ENCODE data around the gene PRKN. TPM values are rescaled to one million over a fixed set of nuclear protein-coding genes. Genes with fewer than 3 reads are reported as not detected.

The PRKN gene
- total RNA-seq, 2 donors from 2014 or later: 10.7 to 21.2 TPM

GRCh38 chr6:162488444-162488843, 239.1 kb downstream of the PRKN start:
- H3K36me3 ChIP-seq: no peaks in the 10 kb centered on the region
- H3K27ac ChIP-seq: no peak overlapping the region
- H3K4me1 ChIP-seq (replicated peaks): no peaks in the 10 kb centered on the region
- no peak for DNase-seq (ENCODE audit: low spot score)
- no peak for TF ChIP-seq POLR2AphosphoS5 (IDR thresholded peaks at IDR 0.05)
- TF ChIP-seq CTCF (IDR thresholded peaks at IDR 0.05): no peak
- H3K27me3 ChIP-seq (replicated peaks; ENCODE audit: insufficient read depth): no peaks in the 10 kb centered on the region
- intact Hi-C loops (cut with DNase I): no loop called here
- H3K4me3 ChIP-seq: no peak overlapping the region
- WGBS: 96% methylated on average over 6 of the region's 6 CpGs
- H3K9me3 ChIP-seq: no peaks in the 10 kb centered on the region

GRCh38 chr6:162485464-162485863, 242.1 kb downstream of the PRKN start:
- Histone ChIP-seq H3K4me3 (no peak overlapping the region), H3K27ac (no peak overlapping the region), H3K4me1 (replicated peaks) (no peaks in the 10 kb centered on the region), H3K36me3 (no peaks in the 10 kb centered on the region), H3K27me3 (replicated peaks; ENCODE audit: insufficient read depth) (no peaks in the 10 kb centered on the region), H3K9me3 (no peaks in the 10 kb centered on the region)
- WGBS: 57% methylated on average over 2 of the region's 2 CpGs
- TF ChIP-seq POLR2A (IDR thresholded peaks at IDR 0.05) (no peak), CTCF (IDR thresholded peaks at IDR 0.05) (no peak), POLR2AphosphoS5 (IDR thresholded peaks at IDR 0.05) (no peak)
- intact Hi-C loops (cut with DNase I): no loop called here
- no peak for DNase-seq (ENCODE audit: low spot score)

GRCh38 chr6:162481938-162482337, 245.6 kb downstream of the PRKN start:
- DNase-seq (ENCODE audit: low spot score): no peak
- H3K36me3 ChIP-seq: no peaks in the 10 kb centered on the region
- TF ChIP-seq CTCF (IDR thresholded peaks at IDR 0.05) (no peak), POLR2AphosphoS5 (IDR thresholded peaks at IDR 0.05) (no peak), POLR2A (IDR thresholded peaks at IDR 0.05) (no peak)
- no peaks in the 10 kb centered on the region for H3K4me1 ChIP-seq (replicated peaks)
- H3K9me3 ChIP-seq: no peaks in the 10 kb centered on the region
- H3K27ac ChIP-seq: no peak overlapping the region
- H3K4me3 ChIP-seq: no peak overlapping the region
- intact Hi-C loops (cut with DNase I): no loop called here
- no peaks in the 10 kb centered on the region for H3K27me3 ChIP-seq (replicated peaks; ENCODE audit: insufficient read depth)

GRCh38 chr6:162481320-162481719, 246.2 kb downstream of the PRKN start:
- Histone ChIP-seq H3K4me1 (replicated peaks) (no peaks in the 10 kb centered on the region), H3K4me3 (no peak overlapping the region), H3K27me3 (replicated peaks; ENCODE audit: insufficient read depth) (no peaks in the 10 kb centered on the region), H3K36me3 (no peaks in the 10 kb centered on the region), H3K27ac (no peak overlapping the region), H3K9me3 (no peaks in the 10 kb centered on the region)
- WGBS: 71% methylated on average over 2 of the region's 2 CpGs
- DNase-seq (ENCODE audit: low spot score): no peak
- TF ChIP-seq POLR2A (IDR thresholded peaks at IDR 0.05) (no peak), CTCF (IDR thresholded peaks at IDR 0.05) (no peak), POLR2AphosphoS5 (IDR thresholded peaks at IDR 0.05) (no peak)
- intact Hi-C loops (cut with DNase I): no loop called here

- H3K27me3 ChIP-seq (replicated peaks; ENCODE audit: insufficient read depth): no peaks in the 10 kb centered on the region
- no peaks in the 10 kb centered on the region for H3K9me3 ChIP-seq
- no peaks in the 10 kb centered on the region for H3K36me3 ChIP-seq
- H3K4me3 ChIP-seq: no peak overlapping the region
- no peak for DNase-seq (ENCODE audit: low spot score)
- H3K27ac ChIP-seq: no peak overlapping the region
- WGBS: 69% methylated on average over 7 of the region's 7 CpGs
- TF ChIP-seq POLR2AphosphoS5 (IDR thresholded peaks at IDR 0.05) (no peak), CTCF (IDR thresholded peaks at IDR 0.05) (no peak), POLR2A (IDR thresholded peaks at IDR 0.05) (no peak)
- no peaks in the 10 kb centered on the region for H3K4me1 ChIP-seq (replicated peaks)
- intact Hi-C loops (cut with DNase I): no loop called here
Measured at GRCh38 chr6:162478192-162478671, 249.3 kb downstream of the PRKN start.
